IPS-18a (cell line): Measurements from ENCODE around the gene FRMPD2.
"Not testable (repeated sequence)": the region's sequence is repeated elsewhere in the genome, so short reads cannot be mapped to it uniquely, and the experiment has no call there.

Source experiments
- H3K27ac ChIP-seq: one replicate; pipeline ENCODE4 v1.5.1; 2013; ENCODE audit warnings: low read length
- H3K27me3 ChIP-seq: one replicate; pipeline ENCODE4 v1.6.1; 2013; ENCODE audit warnings: mild to moderate bottlenecking, low read length; ENCODE audit not compliant: control insufficient read depth, insufficient read depth
- H3K36me3 ChIP-seq: one replicate; pipeline ENCODE4 v1.6.1; 2013; ENCODE audit warnings: low read depth, low read length; ENCODE audit not compliant: control insufficient read depth
- H3K4me1 ChIP-seq: one replicate; pipeline ENCODE4 v1.6.1; 2013; ENCODE audit warnings: low read depth, low read length; ENCODE audit not compliant: control insufficient read depth
- H3K4me3 ChIP-seq: one replicate; pipeline ENCODE4 v1.5.1; 2013; ENCODE audit warnings: low read length
- H3K9ac ChIP-seq: one replicate; pipeline ENCODE4 v1.6.1; 2013; ENCODE audit warnings: mild to moderate bottlenecking, low read length, moderate library complexity
- H3K9me3 ChIP-seq: one replicate; pipeline ENCODE4 v1.6.1; 2013; ENCODE audit warnings: low read depth, low read length; ENCODE audit not compliant: control insufficient read depth

FRMPD2 gene

GRCh38 chr10:48286356-48286755 lies 11.9 kb upstream of the FRMPD2 start:
- H3K9me3 ChIP-seq: no peaks in the 10 kb centered on the region
- no peaks in the 10 kb centered on the region for H3K36me3 ChIP-seq
- no peak overlapping the region for H3K27ac ChIP-seq
- H3K4me3 ChIP-seq: no peak overlapping the region
- H3K9ac ChIP-seq: no peak overlapping the region
- no peaks in the 10 kb centered on the region for H3K27me3 ChIP-seq
- H3K4me1 ChIP-seq: peaks cover 6% of the 10 kb centered on the region

- no peak overlapping the region for H3K27ac ChIP-seq
- no peaks in the 10 kb centered on the region for H3K27me3 ChIP-seq
- no peak overlapping the region for H3K4me3 ChIP-seq
- H3K4me1 ChIP-seq: peaks cover 6% of the 10 kb centered on the region
- H3K9me3 ChIP-seq: no peaks in the 10 kb centered on the region
- H3K36me3 ChIP-seq: no peaks in the 10 kb centered on the region
- H3K9ac ChIP-seq: no peak overlapping the region
Observed at GRCh38 chr10:48285710-48286109, 11.2 kb upstream of the FRMPD2 start.

GRCh38 chr10:48284811-48285210 lies 10.3 kb upstream of the FRMPD2 start:
- H3K9ac ChIP-seq: no peak overlapping the region
- H3K4me1 ChIP-seq: peaks cover 4% of the 10 kb centered on the region
- no peak overlapping the region for H3K27ac ChIP-seq
- no peaks in the 10 kb centered on the region for H3K9me3 ChIP-seq
- H3K36me3 ChIP-seq: no peaks in the 10 kb centered on the region
- no peaks in the 10 kb centered on the region for H3K27me3 ChIP-seq
- H3K4me3 ChIP-seq: no peak overlapping the region

DNA sequence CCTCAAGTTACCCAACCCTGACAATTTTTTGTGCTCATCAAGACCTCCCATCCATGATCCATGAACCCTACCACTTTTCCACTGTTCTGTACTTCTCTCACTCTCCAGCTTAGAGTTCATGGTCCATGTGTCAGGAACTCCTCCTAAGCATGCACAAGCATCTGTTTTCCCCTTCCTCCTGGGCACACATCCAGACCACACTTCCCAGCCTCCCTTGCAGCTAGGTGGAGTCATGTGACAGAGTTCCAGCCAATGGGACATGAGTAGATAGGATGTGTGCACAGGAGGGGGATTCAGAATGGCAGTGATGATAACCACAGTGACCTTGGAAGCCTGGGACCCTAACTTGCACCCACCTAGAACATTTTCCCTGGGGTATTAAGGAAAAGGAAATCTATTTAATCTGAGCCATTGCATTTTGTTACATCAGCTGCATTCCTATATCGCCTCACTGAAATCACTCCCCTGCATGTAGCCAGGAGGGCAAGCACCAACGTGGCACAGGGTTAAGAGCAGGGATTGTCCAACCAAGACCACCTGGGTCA lies 9.6 kb upstream of the FRMPD2 start:
- Histone ChIP-seq H3K4me1 (no peaks in the 10 kb centered on the region), H3K27ac (no peak overlapping the region), H3K36me3 (no peaks in the 10 kb centered on the region), H3K9me3 (no peaks in the 10 kb centered on the region), H3K27me3 (no peaks in the 10 kb centered on the region), H3K9ac (no peak overlapping the region), H3K4me3 (no peak overlapping the region)

DNA sequence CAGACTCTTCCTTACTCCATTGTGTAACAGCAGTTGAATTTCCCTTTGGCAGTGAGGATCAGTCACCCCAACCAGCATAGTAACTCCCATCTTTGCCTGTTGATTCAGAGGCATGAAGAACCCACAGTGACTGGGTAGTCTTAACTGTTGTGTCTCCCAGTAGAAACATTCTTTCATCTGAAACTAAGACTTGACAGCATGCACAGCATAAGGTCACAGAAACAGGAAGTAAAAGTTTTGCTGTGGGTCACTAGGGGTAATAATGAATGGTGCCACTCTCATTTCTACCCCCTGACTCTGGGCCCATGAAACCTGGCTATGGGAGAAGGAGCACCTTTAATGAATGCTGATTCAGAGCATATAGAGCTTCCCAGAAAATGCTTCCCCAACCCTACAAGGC lies 8.3 kb upstream of the FRMPD2 start:
- Histone ChIP-seq H3K27ac (no peak overlapping the region), H3K36me3 (no peaks in the 10 kb centered on the region), H3K4me1 (no peaks in the 10 kb centered on the region), H3K27me3 (no peaks in the 10 kb centered on the region), H3K9ac (no peak overlapping the region), H3K4me3 (no peak overlapping the region), H3K9me3 (no peaks in the 10 kb centered on the region)

DNA sequence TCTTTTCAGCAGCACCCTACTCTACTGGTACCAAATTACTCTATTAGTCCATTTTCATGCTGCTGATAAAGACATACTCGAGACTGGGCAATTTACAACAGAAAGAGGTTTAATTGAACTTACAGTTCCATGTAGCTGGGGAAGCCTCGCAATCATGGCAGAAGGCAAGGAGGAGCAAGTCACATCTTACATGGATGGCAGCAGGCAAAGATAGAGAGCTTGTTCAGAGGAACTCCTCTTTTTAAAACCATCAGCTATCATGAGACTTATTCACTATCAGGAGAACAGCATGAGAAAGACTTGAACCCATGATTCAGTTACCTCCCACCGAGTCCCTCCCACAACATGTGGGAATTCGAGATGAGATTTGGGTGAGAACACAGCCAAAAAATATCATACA lies 7.2 kb upstream of the FRMPD2 start:
- not testable (repeated sequence) for H3K9me3 ChIP-seq, H3K27ac ChIP-seq, H3K4me1 ChIP-seq

DNA sequence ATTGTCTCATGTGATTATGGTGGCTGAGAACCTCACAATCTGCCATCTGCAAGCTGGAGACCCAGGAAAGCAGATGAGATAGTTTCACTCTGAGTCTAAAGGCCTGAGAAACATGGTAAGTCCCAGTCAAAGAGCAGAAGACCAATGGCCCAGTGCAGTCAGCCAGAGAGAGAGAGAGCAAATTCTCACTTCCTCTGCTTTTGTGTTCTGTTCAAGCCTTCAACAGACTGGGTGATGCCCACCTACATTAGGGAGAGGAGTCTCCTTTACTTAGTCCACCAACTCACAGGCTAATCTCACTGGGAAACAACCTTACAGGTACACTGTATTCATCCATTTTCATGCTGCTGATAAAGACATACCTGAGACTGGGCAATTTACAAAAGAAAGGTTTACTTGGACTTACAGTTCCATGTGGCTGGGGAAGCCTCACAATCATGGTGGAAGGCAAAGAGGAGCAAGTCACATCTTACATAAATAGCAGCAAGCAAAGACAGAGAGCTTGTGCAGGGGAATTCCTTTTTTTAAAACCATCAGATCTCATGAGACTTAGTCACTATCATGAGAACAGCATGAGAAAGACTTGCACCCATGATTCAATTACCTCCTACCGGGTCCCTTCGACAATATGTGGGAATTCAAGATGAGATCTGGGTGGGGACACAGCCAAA lies 4.7 kb upstream of the FRMPD2 start:
- Histone ChIP-seq H3K4me1 (no peaks in the 10 kb centered on the region), H3K4me3 (no peak overlapping the region), H3K36me3 (no peaks in the 10 kb centered on the region), H3K27ac (no peak overlapping the region), H3K9ac (no peak overlapping the region), H3K27me3 (no peaks in the 10 kb centered on the region), H3K9me3 (no peaks in the 10 kb centered on the region)

More for the DNA sequence above, 7.2 kb upstream of the FRMPD2 start:
- not testable (repeated sequence) for H3K4me3 ChIP-seq, H3K27me3 ChIP-seq, H3K9ac ChIP-seq, H3K36me3 ChIP-seq

DNA sequence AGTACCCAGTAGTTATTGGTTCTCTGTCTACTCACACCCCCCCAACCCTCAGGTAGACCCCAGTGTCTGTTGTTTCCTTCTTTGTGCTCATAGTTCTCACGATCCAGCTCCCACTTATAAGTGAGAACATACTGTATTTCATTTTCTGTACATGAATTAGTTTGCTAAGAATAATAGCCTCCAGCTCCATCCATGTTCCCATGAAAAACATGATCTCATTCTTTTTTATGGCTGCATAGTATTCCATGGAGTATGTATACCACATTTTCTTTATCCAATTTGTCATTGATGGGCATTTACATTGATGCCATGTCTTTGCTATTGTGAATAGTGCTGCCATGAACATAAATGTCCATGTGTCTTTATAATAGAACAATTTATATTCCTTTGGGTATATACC lies 2.6 kb upstream of the FRMPD2 start:
- H3K27me3 ChIP-seq: no peaks in the 10 kb centered on the region
- H3K4me3 ChIP-seq: no peak overlapping the region
- H3K27ac ChIP-seq: no peak overlapping the region
- H3K9me3 ChIP-seq: no peaks in the 10 kb centered on the region
- no peaks in the 10 kb centered on the region for H3K36me3 ChIP-seq
- H3K9ac ChIP-seq: no peak overlapping the region
- H3K4me1 ChIP-seq: no peaks in the 10 kb centered on the region

DNA sequence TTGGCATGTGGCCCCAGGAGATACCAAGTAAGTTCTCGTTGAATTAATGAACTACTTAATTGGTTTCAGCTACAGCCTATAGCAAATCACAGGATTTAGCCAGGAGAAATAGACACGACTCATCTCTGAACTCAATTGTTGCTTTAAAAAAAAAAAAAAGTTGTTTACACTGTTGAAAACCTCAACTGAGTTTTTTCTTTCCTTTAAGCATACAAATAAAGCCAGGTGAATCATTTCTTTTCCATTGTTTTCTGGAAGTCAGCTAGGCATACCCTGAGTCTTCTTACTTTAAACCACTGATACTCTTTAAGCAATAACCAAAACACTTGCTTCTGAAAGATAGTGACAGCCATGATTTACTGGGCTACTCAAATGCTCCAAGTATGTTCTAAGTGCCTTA lies 755 bp downstream of the FRMPD2 start:
- H3K27me3 ChIP-seq: no peaks in the 10 kb centered on the region
- H3K36me3 ChIP-seq: no peaks in the 10 kb centered on the region
- H3K9me3 ChIP-seq: no peaks in the 10 kb centered on the region
- no peaks in the 10 kb centered on the region for H3K4me1 ChIP-seq
- H3K27ac ChIP-seq: no peak overlapping the region
- H3K9ac ChIP-seq: no peak overlapping the region
- no peak overlapping the region for H3K4me3 ChIP-seq

DNA sequence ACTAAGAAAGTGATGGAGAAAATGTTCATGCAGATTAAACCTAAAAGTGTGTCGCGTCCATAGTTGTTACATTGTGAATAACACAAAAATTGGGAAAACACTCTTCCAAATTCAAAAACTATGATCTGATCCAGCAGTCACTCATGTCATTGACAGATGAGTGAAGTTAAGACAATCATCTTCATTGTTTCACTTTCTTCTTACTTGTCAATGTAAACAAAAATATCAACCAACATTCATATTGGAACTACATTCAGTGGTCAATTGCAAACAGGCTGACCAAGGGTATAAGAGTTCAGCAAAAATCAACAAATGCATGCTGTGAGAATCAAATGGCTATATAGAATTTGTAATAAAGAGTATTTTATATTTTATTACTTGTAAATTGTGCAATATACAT lies 1.8 kb downstream of the FRMPD2 start:
- Histone ChIP-seq H3K4me1 (no peaks in the 10 kb centered on the region), H3K9me3 (no peaks in the 10 kb centered on the region), H3K27me3 (no peaks in the 10 kb centered on the region), H3K9ac (no peak overlapping the region), H3K36me3 (no peaks in the 10 kb centered on the region), H3K4me3 (no peak overlapping the region), H3K27ac (no peak overlapping the region)

- Histone ChIP-seq H3K4me3 (no peak overlapping the region), H3K27me3 (no peaks in the 10 kb centered on the region), H3K4me1 (no peaks in the 10 kb centered on the region), H3K9ac (no peak overlapping the region), H3K36me3 (no peaks in the 10 kb centered on the region), H3K9me3 (no peaks in the 10 kb centered on the region), H3K27ac (no peak overlapping the region)
Observed at GRCh38 chr10:48271047-48271730, 3.3 kb downstream of the FRMPD2 start.

DNA sequence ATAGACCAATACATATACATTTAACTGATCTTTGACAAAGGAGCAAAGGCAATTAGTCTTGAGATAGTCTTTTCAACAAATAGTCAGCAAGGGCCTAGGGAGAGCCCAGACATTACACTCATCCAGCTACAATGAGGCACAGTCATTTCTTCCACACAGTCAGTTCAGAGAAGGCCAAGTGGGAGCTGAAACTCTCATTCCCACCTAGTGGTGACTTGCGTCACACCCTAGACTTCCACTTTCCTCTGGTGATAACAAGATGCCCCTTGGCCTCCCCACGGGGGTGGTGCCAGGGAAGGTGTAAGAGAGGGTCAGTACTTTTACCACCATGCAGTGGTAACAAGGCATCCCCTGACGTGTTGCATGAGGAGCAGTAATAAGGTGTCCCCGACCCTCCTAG lies 8.0 kb downstream of the FRMPD2 start:
- no peak overlapping the region for H3K4me3 ChIP-seq
- H3K36me3 ChIP-seq: no peaks in the 10 kb centered on the region
- no peak overlapping the region for H3K27ac ChIP-seq
- no peak overlapping the region for H3K9ac ChIP-seq
- no peaks in the 10 kb centered on the region for H3K27me3 ChIP-seq
- no peaks in the 10 kb centered on the region for H3K4me1 ChIP-seq
- no peaks in the 10 kb centered on the region for H3K9me3 ChIP-seq
